GM15510 (cell line): ENCODE measurements around the gene ATRN.

Experiments
- POLR2A ChIP-seq: IDR thresholded peaks from 3 replicates; pipeline ENCODE4 v1.6.1; 2011; ENCODE audit warnings: borderline replicate concordance; ENCODE audit not compliant: insufficient read length; ENCODE audit errors: extremely low read depth

The ATRN gene

GRCh38 chr20:3694864-3695263 is 224.0 kb downstream of the ATRN start:
- TF ChIP-seq POLR2A = no peak

- no peak for TF ChIP-seq POLR2A
Observed at GRCh38 chr20:3696200-3696599, 225.4 kb downstream of the ATRN start.

GRCh38 chr20:3696745-3697587 is 226.1 kb downstream of the ATRN start:
- TF ChIP-seq POLR2A = no peak

GRCh38 chr20:3697588-3698305 is 226.9 kb downstream of the ATRN start:
- TF ChIP-seq POLR2A = no peak

GRCh38 chr20:3698591-3699001 is 227.8 kb downstream of the ATRN start:
- TF ChIP-seq POLR2A = no peak

- TF ChIP-seq POLR2A = no peak
Observed at GRCh38 chr20:3699037-3699436, 228.2 kb downstream of the ATRN start.
